ENCODE measurements around the gene RIPOR2.

GRCh38 chr6:24951811-24952299 lies 16.1 kb upstream of the RIPOR2 start:
- TF ChIP-seq CTCF (IDR thresholded peaks at IDR 0.05; ENCODE audit: low read depth, low read length, missing input control) (no peak), TAF1 (conservative IDR thresholded peaks at IDR 0.05) (no peak), NR2F2 (IDR thresholded peaks at IDR 0.05) (no peak), RXRA (IDR thresholded peaks at IDR 0.05) (no peak)
- TF ChIP-seq, protein P1, sequence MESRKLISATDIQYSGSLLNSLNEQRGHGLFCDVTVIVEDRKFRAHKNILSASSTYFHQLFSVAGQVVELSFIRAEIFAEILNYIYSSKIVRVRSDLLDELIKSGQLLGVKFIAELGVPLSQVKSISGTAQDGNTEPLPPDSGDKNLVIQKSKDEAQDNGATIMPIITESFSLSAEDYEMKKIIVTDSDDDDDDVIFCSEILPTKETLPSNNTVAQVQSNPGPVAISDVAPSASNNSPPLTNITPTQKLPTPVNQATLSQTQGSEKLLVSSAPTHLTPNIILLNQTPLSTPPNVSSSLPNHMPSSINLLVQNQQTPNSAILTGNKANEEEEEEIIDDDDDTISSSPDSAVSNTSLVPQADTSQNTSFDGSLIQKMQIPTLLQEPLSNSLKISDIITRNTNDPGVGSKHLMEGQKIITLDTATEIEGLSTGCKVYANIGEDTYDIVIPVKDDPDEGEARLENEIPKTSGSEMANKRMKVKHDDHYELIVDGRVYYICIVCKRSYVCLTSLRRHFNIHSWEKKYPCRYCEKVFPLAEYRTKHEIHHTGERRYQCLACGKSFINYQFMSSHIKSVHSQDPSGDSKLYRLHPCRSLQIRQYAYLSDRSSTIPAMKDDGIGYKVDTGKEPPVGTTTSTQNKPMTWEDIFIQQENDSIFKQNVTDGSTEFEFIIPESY (IDR thresholded peaks at IDR 0.05) = no peak

Data from liver (tissue), 3 donors.